Measurements from ENCODE around the gene KCNQ1. TPM values are rescaled to one million over a fixed set of nuclear protein-coding genes. Genes with fewer than 3 reads are reported as not detected.

KCNQ1 gene
- total RNA-seq, 1 donor from 2014 or later = 8.5 TPM

DNA sequence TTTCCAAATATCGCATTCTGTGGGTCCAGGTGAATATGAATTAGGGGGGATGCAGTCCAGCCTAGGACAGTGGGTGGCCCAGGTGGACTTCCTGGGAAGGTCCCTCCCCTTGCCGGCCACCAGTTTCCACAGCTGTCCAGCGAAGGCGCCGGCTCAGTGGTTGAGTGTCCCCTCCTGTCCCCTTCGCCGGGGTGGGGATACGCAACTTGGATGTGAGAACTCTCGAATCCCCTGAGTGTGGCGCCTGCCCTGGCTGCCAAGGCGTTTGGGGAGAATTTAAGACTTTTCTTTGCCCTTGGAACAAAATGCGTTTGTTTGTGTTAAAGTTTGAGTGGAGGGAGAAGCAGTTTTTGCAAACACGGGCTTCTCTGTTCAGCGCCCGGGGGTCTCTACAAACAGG lies 131.3 kb downstream of the KCNQ1 start:
- TF ChIP-seq, protein P1, sequence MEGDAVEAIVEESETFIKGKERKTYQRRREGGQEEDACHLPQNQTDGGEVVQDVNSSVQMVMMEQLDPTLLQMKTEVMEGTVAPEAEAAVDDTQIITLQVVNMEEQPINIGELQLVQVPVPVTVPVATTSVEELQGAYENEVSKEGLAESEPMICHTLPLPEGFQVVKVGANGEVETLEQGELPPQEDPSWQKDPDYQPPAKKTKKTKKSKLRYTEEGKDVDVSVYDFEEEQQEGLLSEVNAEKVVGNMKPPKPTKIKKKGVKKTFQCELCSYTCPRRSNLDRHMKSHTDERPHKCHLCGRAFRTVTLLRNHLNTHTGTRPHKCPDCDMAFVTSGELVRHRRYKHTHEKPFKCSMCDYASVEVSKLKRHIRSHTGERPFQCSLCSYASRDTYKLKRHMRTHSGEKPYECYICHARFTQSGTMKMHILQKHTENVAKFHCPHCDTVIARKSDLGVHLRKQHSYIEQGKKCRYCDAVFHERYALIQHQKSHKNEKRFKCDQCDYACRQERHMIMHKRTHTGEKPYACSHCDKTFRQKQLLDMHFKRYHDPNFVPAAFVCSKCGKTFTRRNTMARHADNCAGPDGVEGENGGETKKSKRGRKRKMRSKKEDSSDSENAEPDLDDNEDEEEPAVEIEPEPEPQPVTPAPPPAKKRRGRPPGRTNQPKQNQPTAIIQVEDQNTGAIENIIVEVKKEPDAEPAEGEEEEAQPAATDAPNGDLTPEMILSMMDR (IDR thresholded peaks at IDR 0.05; ENCODE audit: unreplicated experiment) = no peak
- peak in 1 of 2 experiments; percentile 13 for DNase-seq (ENCODE audit: low spot score in 2 of 2, unreplicated experiment in 2 of 2)
- peak overlapping the region; percentile 2 for H3K27ac Mint-ChIP-seq
- H3K4me3 Mint-ChIP-seq = no peak overlapping the region
- H3K27me3 Mint-ChIP-seq (ENCODE audit: low read depth) = no peaks in the 10 kb centered on the region
- no peaks in the 10 kb centered on the region for H3K36me3 Mint-ChIP-seq
- H3K4me1 Mint-ChIP-seq = peaks cover 22% of the 10 kb centered on the region
- H3K9me3 Mint-ChIP-seq = no peaks in the 10 kb centered on the region

DNA sequence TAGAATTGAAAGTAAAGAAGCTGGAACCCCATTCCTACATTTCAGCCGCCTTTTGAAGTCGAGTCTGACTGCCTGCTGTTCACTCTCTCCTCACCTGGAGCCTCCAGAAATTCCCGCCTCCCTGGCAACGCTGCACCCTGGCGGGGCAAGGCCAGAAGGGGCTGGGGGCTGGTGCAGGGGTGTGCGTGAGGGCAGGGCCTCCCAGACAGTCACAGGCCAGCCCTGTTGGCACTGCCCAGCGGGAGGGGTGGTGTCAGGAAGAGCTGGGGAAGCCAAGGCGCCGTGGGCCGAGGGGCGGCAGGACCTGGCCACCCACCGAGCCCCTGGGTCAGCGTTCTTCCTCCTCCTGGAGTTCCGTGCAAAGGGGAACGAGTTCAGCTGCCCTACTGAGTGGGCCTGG lies 131.7 kb downstream of the KCNQ1 start:
- peaks cover 22% of the 10 kb centered on the region for H3K4me1 Mint-ChIP-seq
- no peak overlapping the region for H3K4me3 Mint-ChIP-seq
- DNase-seq (ENCODE audit: low spot score in 2 of 2, unreplicated experiment in 2 of 2) = peak in 1 of 2 experiments; percentile 12
- no peaks in the 10 kb centered on the region for H3K27me3 Mint-ChIP-seq (ENCODE audit: low read depth)
- no peaks in the 10 kb centered on the region for H3K36me3 Mint-ChIP-seq
- no peak overlapping the region for H3K27ac Mint-ChIP-seq
- H3K9me3 Mint-ChIP-seq = no peaks in the 10 kb centered on the region
- TF ChIP-seq, protein P1 (IDR thresholded peaks at IDR 0.05; ENCODE audit: unreplicated experiment) = no peak

DNA sequence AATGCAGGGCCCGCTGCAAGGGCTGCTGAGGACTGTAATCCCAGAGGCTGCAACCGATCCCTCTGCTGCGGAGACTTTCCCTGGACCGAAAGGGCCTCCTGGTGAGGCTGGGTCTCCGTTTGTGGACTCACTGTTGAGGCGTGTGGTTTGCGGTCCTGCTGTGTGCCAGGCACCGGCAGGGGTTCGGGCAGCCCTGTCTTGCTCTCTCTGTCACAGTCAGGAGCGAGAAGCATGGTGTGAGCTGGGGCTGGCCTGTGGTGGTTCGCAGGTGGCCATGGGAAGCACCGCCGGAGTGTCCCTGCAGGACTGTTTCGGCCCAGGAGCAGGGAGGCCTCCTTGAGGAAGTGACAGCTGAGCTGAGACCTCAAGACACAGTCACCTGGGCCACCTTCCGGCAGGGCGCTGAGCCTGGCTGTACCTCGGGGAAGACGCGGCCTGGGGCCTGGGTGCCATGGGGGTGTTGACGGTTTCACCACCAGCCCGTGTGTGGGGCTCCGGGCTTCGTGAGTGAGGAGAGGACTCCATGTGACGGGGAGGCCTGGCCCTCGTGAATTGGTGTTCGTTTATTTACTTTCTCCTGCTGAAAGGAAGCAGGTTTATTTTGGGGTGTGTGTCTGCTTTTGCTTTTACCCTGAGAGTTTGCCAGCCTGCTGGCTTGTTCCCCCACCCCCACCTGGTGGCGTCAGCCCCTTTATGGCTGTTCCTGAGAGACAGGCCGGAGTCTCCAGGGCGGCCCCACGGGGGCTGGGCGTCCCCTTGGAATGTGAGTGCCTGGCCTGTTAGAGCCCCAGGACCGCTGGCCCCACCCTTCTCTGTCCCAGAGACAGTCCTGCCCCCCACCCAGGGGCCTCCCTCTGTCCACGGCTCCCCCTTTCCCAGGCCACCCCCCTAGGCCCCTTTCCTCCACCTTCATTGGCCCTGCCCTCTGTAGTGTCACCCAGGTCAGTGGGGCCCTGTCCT lies 132.5 kb downstream of the KCNQ1 start:
- Mint-ChIP-seq H3K4me3 (no peak overlapping the region), H3K9me3 (no peaks in the 10 kb centered on the region)

DNA sequence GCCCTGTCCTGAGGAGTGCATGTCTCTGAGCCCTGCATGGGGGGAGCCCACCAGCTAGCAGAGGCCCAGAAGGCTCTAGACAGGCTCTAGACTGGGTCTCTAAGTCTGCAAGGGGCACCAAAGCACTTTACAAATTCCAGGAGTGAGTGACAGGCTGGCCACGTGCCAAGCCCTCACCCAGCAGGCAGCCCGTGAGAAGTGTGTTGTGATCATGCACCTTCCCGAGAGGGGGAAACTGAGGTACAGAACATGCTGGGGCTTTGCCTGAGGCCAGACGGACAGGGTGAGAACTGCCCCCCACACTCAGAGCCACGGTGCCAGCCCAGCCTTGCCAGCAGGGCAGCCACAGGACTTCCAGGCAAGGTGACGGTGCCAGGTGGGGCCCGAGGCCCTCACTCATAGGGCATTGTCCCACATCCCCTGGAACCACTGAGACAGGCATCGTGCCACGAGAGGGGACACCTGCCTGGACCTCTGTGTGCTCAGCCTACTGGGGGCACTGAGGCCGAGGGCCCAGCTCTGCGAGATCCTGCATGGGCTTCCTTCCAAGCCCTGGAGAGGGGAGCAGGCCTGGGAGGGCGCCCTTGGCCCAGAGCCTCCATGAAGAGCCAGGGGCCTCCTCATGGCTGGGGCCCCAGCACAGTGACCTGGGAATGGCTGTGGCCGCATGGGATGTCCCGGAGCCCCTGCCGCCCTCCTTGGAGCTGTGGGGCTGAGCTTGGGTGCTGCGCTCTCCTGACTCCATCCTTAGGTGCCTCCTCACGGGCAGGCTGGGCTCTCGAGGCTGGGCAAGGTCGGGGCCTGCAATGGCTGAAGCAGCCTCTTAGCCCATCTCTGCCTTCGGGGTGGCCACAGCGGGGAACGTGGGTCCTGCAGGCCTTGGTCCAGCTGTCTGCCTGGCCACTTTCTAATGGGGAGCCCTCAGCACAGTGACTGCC lies 133.5 kb downstream of the KCNQ1 start:
- no peaks in the 10 kb centered on the region for H3K27me3 Mint-ChIP-seq (ENCODE audit: low read depth)
- no peak overlapping the region for H3K4me3 Mint-ChIP-seq
- no peaks in the 10 kb centered on the region for H3K36me3 Mint-ChIP-seq
- peak; percentile 17 to 41 for DNase-seq (ENCODE audit: low spot score in 2 of 2, unreplicated experiment in 2 of 2)
- H3K9me3 Mint-ChIP-seq = no peaks in the 10 kb centered on the region
- no peak overlapping the region for H3K27ac Mint-ChIP-seq
- peaks cover 28% of the 10 kb centered on the region for H3K4me1 Mint-ChIP-seq
- TF ChIP-seq, protein P1 (IDR thresholded peaks at IDR 0.05; ENCODE audit: unreplicated experiment) = no peak

More for the DNA sequence above, 132.5 kb downstream of the KCNQ1 start:
- Mint-ChIP-seq H3K4me1 (peaks cover 24% of the 10 kb centered on the region), H3K27ac (no peak overlapping the region), H3K36me3 (no peaks in the 10 kb centered on the region), H3K27me3 (ENCODE audit: low read depth) (no peaks in the 10 kb centered on the region)
- DNase-seq (ENCODE audit: low spot score in 2 of 2, unreplicated experiment in 2 of 2) = peak; percentile 15 to 38
- TF ChIP-seq, protein P1 (IDR thresholded peaks at IDR 0.05; ENCODE audit: unreplicated experiment) = no peak

DNA sequence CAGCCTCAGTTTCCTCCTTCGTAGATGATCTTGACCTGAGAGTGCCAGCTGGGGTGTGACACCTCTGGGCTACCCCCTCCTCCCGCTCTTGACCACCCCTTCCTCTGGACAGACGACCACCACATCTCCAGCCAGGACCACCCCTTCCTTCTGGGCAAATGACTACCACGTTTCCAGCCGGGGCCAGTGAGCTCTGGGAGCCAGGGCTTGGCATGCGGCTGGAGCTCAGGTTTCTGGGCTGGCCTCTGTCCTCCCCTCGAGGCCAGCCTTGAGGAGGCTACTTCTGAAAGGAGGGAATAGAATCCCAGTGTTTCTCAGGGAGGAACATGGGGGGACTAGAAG lies 134.1 kb downstream of the KCNQ1 start:
- no peaks in the 10 kb centered on the region for H3K9me3 Mint-ChIP-seq
- DNase-seq (ENCODE audit: low spot score in 2 of 2, unreplicated experiment in 2 of 2) = peak in 1 of 2 experiments; percentile 33
- H3K4me1 Mint-ChIP-seq = peaks cover 28% of the 10 kb centered on the region
- no peaks in the 10 kb centered on the region for H3K36me3 Mint-ChIP-seq
- peak overlapping the region; percentile 73 for H3K27ac Mint-ChIP-seq
- TF ChIP-seq, protein P1 (IDR thresholded peaks at IDR 0.05; ENCODE audit: unreplicated experiment) = no peak
- H3K4me3 Mint-ChIP-seq = no peak overlapping the region
- H3K27me3 Mint-ChIP-seq (ENCODE audit: low read depth) = no peaks in the 10 kb centered on the region
